Measurements from ENCODE around the gene GSTA5. TPM values are rescaled to one million over a fixed set of nuclear protein-coding genes. Genes with fewer than 3 reads are reported as not detected.
A peak's percentile ranks its signal among the peaks of the same experiment; 100 is the strongest.
"Not testable (repeated sequence)": the region's sequence is repeated elsewhere in the genome, so short reads cannot be mapped to it uniquely, and the experiment has no call there.

GSTA5 gene
- total RNA-seq, 1 donor from 2014 or later = not detected

DNA sequence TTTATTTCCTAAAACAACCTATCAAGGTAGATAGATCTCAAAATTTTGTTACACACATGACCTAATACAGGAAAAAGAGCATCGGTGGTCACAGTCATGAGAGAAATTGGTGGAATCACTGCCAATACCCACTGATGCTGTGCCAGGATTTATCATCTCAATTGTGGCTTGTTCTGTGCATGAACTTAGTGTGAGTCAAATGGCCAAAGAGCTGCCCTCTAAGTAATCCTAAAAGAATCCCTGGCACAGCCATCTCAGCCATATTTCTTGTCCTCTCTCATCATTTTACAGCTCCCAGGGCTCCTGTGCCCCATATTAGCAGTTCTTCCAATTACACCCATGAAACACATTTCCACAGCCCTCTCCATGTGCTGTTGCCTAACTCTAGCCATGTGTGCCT is 6.1 kb downstream of the GSTA5 start:
- DNase-seq (ENCODE audit: low read depth in 2 of 2) = no peak

DNA sequence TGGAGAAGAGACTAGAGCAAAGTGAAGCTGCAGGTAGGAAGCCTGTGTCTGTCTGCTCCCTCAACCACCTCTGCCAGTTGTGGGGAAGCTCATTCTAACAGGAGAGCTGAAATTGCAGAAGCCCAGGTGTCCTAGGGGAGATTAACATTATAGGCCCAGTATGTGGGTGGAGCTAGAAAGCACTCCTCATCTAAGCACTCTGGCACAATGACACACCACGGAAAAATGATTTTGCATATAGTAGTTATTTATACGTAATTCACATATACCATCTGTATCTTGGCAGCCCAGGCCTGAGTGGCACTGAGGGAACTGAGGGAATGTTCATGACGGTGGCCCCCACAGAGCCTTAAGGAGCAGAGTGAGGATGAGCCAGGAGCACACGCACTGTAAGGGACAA is 9.7 kb downstream of the GSTA5 start:
- not testable (repeated sequence) for DNase-seq (ENCODE audit: low read depth in 2 of 2)

DNA sequence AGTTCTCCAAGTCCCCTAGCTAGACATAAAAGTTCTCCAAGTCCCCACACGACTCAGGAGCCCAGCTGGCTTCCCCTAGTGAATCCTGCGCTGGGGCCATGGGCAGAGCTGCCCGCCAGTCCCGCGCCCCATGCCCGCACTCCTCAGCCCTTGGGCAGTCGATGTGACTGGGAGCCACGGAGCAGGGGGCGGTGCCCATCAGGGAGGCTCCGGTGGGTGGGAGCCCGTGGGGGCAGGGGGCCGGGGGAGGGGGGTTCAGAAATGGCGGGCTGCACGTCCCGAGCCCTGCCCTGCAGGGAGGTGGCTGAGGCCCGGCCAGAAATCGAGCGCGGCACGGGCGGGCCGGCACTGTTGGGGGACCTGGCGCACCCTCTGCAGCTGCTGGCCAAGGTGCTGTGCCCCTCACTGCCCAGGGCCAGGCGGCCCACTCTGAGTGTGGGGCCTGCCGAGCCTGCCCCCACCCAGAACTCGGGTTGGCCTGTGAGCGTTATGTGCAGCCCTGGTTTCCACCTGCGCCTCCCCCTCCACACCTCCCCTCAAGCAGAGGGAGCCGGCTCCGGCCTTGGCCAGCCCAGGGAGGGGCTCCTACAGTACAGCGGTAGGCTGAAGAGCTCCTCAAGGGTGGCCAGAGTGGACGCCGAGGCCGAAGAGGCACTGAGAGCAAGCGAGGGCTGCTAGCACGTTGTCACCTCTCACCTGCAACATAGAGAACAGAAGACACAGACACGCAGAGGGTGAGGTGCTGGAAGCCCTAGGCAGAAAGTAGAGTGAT is 11.4 kb downstream of the GSTA5 start:
- DNase-seq (ENCODE audit: low read depth in 2 of 2) = no peak

DNA sequence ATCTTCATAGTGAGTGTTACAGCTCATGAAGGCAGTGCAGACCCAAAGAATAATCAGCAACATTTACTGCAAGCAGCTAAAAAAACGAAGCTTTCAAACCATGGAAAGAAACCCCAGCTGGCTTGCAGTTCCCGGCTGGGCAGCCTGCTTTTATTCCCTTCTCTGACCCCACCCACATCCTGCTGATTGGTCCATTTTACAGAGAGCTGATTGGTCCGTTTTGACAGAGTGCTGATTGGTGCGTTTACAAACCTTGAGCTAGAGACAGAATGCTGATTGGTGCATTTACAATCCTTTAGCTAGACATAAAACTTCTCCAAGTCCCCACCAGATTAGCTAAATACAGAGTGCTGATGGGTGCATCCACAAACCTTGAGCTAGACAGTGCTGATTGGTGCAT is 12.0 kb downstream of the GSTA5 start:
- DNase-seq (ENCODE audit: low read depth in 2 of 2) = not testable (repeated sequence)

DNA sequence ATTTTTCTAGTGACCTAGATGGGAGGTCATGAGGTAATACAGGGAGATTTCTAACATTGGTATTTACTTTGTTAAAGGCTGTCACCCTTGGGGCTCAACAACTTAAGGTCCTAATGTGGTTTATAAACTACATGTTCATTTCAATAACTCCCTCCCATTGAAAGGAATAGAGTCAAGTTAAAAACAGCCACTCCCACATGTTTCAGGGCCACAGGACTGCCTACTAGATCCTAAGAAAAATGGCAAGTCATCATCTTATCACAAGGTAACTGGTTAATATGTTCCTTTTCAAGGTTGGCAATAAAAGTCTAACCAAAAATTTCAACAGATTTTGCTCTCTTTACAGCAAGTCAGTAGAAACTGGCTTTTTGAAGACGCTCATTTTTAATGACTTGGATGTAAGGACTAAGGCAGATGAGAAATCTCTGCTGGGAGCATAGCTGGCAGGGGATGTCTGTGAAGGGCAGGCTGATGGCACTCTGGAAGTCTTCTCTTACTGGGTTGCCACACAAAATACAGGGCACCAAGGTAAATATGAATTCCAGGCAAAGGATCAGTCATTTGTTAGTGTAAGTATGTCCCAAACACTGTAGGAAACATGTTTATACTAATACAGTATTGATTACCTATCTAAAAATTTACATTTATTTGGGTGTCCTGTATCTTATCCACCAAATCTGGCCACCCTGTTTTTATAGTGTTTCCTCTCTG is 13.4 kb downstream of the GSTA5 start:
- not testable (repeated sequence) for DNase-seq (ENCODE audit: low read depth in 2 of 2)

DNA sequence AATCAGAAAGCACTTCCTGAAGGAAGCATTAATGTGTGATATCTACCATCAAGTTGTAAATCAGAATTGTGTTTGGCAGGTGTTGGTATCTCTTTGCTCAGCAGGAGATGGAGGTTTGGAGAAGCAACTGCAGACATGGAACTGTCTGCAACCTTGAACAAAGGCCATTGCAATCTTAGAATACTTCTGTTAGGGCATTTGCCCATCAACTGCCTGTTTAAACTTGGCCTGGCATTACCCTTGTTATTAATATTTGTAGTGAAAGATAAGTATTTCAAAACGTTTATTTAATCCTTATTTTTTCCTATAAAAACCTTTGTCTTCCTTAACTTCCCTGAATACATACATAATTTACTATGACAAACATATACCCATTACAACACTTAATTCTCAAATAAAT is 14.1 kb downstream of the GSTA5 start:
- DNase-seq (ENCODE audit: low read depth in 2 of 2) = no peak

DNA sequence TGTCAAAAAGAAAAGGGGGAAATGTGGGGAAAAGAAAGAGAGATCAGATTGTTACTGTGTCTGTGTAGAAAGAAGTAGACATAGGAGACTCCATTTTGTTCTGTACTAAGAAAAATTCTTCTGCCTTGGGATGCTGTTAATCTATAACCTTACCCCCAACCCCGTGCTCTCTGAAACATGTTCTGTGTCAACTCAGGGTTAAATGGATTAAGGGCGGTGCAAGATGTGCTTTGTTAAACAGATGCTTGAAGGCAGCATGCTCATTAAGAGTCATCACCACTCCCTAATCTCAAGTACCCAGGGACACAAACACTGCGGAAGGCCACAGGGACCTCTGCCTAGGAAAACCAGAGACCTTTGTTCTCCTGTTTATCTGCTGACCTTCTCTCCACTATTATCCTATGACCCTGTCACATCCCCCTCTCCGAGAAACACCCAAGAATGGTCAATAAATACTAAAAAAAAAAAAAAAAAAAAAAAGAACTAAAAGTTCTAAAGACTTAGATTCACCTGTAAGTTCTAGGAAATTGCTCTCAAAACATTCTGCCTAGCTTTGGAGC is 14.6 kb downstream of the GSTA5 start:
- not testable (repeated sequence) for DNase-seq (ENCODE audit: low read depth in 2 of 2)

DNA sequence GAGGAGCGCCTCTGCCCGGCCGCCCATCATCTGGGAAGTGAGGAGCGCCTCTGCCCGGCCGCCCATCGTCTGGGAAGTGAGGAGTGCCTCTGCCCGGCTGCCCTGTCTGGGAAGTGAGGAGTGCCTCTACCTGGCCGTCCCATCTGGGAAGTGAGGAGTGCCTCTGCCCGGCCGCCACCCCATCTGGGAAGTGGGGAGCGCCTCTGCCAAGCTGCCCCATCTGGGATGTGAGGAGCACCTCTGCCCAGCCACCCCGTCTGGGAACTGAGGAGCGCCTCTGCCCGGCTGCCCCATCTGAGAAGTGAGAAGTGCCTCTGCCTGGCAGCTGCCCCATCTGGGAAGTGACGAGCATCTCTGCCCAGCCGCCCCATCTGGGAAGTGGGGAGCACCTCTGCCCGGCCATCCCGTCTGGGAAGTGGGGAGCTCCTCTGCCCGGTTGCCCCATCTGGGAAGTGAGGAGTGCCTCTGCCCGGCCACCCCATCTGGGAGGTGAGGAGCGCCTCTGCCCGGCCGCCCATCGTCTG is 15.3 kb downstream of the GSTA5 start:
- DNase-seq (ENCODE audit: low read depth in 2 of 2) = not testable (repeated sequence)

DNA sequence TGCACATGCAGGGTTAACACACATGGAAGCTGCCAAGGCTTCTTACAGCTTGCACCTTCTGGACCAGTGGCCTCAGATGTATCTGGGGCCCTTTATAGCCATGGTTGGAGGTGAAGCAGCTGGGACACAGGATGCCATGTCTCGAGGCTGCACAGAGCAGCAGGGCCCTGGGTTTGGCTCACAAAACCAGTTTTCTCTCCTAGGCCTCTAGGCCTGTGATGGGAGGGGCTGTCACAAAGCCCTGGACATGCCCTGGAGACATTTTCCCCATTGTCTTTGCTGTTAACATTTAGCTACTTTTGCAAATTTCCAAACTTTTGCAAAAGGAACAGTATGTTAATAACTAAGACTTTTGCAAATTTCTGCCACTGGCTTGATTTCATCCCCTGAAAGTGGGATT is 18.8 kb downstream of the GSTA5 start:
- DNase-seq (ENCODE audit: low read depth in 2 of 2) = no peak

DNA sequence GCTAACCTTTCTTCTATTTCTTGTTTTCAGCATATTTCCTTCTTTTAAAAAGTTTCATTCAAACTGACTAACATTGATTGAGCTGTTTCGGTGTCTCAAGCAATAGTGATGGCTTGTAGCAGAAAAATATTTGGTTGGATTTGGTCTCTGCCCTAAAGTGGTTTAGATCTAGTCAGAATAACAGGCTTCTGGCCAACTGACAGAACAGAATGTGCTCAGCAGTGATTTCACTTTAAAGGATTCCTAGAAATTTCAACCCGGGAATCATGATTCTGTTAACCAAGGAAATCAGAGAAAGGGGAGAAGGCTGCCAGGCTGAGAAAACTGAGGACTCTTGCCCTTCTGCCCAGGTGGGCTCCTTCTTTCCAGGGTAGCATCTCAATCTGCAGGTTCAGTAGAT is 20.4 kb downstream of the GSTA5 start:
- DNase-seq (ENCODE audit: low read depth in 2 of 2) = no peak

DNA sequence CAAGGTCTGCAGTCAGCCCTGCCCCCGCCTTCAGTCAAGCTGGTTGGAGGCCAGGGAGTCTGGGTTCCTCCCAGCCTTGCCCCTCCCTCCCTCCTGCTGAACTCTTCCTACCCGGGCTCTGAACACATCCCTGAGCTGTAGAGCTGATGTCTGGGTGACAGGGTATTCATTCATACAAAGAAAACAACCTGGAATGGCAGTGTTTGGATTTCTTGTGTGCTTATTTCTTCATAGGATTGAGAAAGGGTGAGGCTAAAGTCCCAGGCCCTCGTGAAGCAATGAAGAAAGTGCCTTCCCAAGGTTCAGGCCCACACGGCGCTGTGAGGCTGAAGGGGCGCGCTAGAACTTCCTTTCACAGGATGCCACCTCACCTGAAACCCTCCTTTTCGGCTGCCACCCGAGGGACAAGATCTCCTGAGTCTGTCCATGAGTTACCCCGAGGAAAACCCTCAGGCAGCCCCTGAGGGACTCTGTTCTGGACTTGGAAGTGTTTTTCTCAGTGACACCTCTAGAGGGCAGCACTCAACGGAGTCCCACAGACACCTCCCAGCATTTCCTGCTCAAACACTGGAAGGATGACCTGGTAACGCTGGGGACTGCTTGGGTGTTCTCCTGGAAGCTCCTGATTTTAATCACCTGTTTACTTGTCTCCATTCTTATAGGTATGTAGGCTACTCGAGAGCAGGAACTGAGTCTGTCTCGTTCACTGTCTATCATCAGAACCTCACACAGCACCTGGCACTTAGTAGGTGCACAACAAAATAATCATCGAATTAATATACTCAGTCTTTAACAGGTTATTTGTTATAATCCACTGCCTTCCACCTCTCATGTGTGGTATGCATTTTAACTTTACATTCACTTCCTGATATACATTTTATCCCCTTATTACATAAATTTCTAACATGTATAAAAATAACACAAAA is 25.2 kb downstream of the GSTA5 start:
- DNase-seq (ENCODE audit: low read depth in 2 of 2) = peak; percentile 30 to 47

DNA sequence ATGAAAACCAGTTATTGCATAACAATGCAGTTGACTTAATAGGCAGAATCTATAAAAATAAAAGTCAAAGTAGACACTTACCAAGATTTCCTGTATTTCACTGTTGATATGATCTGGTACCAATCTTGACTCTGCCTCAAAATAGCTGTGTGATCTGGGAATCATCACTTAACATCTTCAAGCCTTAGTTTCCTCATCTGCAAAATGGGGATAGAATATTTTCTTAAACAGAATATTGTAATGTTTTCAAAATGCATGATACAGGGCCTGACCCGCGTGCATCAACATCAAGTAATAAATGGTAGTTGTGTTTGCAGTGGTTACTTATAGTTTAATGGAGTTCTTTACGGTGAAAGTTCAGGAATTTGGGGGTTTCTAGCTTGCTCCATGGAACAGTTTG is 26.1 kb downstream of the GSTA5 start:
- not testable (repeated sequence) for DNase-seq (ENCODE audit: low read depth in 2 of 2)

DNA sequence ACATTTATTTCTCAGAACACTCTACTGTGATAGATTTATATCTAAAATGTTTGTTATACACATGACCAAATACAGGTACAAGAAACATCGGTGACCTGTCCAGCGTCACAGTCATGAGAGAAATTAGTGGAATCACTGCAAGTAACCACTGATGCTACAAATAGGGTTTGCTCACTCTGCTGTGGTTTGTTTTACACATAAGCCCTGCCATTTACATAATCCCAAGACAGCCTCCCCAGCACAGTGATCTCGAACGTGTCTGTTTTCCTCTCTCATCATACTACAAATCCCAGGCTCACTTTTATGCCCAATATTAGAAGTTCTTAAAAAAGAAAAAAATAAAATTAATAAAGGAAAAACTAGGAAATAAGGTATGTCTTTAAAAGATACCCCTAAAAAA is 30.8 kb downstream of the GSTA5 start:
- DNase-seq (ENCODE audit: low read depth in 2 of 2) = not testable (repeated sequence)

DNA sequence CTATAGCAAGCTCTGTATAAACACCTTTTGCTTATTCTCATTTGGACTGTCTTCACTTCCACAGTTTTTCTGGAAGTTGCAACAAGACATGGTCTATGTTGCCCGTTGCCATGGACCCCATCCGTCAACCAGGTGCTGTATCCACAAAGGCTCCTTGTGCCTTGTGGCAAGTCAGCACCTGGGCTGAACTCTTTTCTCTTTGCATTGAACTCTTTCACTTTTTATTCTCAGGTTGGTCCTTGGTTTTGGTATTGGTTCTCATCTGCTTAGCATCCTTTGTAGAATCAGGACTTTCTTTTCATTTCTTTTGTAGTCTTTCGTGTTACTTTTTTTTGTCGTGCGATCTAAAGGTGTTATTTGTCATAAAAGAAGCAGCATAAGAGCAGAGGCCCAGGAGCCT is 32.0 kb downstream of the GSTA5 start:
- DNase-seq (ENCODE audit: low read depth in 2 of 2) = no peak

DNA sequence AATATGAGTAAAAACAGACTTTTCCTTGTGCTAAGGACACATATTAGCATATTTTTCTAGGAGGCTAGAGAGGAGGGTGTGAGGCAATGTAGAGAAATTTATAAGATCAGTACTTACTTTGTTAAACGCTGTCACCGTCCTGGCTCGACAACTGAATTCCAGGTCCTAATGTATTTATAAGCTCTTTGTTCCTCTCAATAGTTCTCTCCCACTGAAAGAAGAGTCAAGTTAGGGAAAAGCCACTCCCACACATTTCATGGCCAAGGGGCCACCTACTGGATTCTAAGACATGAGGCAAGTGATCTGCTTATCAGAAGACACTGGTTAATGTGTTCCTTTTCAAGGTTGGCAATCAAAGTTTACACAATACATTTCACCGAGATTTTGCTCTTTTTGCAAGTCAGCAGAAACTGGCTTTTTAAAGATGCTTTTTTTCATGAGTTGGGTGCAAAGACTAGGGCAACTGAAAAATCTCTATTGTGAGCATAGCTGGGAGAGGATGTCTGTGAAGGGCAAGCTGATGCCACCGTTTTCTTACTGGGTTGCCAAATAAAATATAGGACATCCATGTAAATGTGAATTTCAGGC is 36.9 kb downstream of the GSTA5 start, which contains the start of gene GSTA1:
GSTA1 (minus strand) TSS at position 149 of the 588 bp plus-strand sequence. CDS start 4,549 bp downstream, outside the sequence.
- DNase-seq (ENCODE audit: low read depth in 2 of 2) = not testable (repeated sequence)

DNA sequence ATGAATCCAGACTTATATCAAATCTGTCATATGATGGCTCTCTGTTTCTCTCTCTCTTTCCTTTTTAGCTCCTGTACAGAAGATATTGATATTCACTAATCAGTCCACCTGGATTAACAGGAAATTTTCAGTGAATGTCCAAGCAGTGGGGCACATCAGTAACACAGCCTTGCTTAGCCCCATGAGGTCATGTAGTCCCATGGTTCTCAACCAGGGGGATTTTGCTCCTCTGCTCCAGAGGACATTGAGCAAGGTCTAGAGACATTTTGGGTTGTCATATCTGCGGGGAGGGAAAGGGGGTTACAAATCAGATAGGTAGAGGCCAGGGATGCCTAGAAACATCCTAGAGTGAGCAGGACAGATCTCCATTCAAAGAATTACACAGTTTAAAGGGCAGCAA is 37.8 kb downstream of the GSTA5 start:
- no peak for DNase-seq (ENCODE audit: low read depth in 2 of 2)

DNA sequence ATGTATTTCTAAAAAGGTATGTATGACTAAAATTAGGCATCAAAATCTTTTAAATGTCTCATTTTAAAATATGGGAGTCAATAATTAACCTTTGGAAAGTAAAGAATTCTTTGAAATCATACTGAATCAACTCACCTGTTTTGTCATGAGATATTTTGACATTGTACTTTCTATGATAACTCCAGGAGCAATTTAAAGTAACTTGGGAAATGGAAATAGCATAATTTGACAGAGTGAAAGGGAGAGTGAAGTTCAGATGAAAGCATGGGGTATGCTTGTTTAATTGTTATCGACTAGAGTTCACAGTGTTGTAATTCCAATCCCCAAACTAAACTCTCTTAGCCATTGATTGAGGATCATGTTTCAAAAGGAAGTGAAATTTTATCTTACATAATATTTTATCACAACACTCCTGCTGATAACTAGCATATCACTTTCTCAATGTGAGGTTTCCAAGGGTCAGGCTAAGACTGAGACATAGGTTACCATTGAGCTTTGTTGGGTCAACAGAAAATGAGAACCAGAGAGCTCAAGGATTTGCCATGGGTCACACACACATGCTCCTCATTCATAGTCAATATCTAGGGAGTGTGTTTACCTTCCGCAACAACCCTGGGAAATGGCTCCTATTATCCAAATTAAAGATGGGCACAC is 39.3 kb downstream of the GSTA5 start:
- DNase-seq (ENCODE audit: low read depth in 2 of 2) = no peak

DNA sequence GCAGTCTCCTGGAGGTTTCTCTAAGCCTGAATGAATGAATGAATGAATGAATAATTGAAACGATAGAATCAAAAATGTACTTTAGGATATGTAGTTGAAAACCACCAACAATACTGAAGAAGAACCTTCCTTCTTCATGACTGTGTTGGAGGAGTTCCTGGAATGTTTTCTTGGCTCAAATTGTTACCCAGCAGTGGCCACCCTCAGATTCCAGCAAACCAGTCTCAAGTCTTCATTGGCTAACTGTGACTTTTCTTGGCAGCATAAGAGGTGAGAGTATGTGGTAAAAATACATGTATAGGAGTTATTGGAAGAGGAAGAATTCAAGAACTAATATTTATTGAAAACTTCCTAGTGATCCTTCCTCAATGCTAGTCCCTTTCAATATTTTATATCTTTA is 41.3 kb downstream of the GSTA5 start:
- not testable (repeated sequence) for DNase-seq (ENCODE audit: low read depth in 2 of 2)

DNA sequence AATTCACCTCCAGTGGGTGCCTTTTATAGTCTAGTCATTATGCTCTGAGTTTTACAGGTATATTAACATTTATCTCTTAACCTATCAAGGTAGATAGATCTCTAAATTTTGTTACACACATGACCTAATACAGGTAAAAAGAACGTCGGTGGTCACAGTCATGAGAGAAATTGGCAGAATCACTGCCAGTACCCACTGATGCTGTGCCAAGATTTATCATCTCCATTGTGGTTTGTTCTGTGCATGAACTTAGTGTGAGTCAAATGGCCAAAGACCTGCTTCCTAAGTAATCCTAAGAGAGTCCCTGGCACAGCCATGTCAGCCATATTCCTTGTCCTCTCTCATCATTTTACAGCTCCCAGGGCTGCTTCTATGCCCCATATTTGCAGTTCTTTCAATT is 46.2 kb downstream of the GSTA5 start:
- DNase-seq (ENCODE audit: low read depth in 2 of 2) = not testable (repeated sequence)

DNA sequence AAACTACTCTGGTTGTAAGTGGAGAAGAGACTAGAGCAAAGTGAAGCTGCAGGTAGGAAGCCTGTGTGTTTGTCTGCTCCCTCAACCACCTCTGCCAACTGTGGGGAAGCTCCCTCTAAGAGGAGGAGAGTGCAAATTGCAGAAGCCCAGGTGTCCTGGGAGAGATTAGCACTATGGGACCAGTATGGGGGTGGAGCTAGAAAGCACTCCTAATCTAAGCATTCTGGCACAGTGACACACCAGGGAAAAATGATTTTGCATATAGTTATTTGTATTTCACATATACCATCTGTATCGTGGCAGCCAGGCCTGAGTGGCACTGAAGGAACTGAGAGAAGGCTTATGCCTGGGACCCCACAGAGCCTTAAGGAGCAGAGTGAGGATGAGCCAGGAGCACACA is 49.8 kb downstream of the GSTA5 start:
- DNase-seq (ENCODE audit: low read depth in 2 of 2) = no peak
